Measurements from ENCODE around the gene DNTTIP2.
A peak's percentile ranks its signal among the peaks of the same experiment; 100 is the strongest.
"Not testable (repeated sequence)": the region's sequence is repeated elsewhere in the genome, so short reads cannot be mapped to it uniquely, and the experiment has no call there.

Gene DNTTIP2, protein sequence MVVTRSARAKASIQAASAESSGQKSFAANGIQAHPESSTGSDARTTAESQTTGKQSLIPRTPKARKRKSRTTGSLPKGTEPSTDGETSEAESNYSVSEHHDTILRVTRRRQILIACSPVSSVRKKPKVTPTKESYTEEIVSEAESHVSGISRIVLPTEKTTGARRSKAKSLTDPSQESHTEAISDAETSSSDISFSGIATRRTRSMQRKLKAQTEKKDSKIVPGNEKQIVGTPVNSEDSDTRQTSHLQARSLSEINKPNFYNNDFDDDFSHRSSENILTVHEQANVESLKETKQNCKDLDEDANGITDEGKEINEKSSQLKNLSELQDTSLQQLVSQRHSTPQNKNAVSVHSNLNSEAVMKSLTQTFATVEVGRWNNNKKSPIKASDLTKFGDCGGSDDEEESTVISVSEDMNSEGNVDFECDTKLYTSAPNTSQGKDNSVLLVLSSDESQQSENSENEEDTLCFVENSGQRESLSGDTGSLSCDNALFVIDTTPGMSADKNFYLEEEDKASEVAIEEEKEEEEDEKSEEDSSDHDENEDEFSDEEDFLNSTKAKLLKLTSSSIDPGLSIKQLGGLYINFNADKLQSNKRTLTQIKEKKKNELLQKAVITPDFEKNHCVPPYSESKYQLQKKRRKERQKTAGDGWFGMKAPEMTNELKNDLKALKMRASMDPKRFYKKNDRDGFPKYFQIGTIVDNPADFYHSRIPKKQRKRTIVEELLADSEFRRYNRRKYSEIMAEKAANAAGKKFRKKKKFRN

GRCh38 chr1:93878889-93879586, at the start of gene DNTTIP2:
DNTTIP2 (minus strand) TSS chr1:93879206; CDS start chr1:93879148, 58 bp downstream.
- H3K4me3 ChIP-seq (ENCODE audit: low read depth in 1 of 5, low read length in 5 of 5) = peak within 1 kb of the TSS; percentile 92 to 99 (median 95)
- H3K9me3 ChIP-seq (ENCODE audit: control insufficient read depth in 5 of 5, low read length in 5 of 5) = no peaks in the 10 kb centered on the region
- peak within 1 kb of the TSS; percentile 77 to 100 (median 97) for H3K9ac ChIP-seq (ENCODE audit: low read length in 5 of 5)
- peak within 1 kb of the TSS; percentile 97 for H3K27ac ChIP-seq (ENCODE audit: low read depth, low read length)
- no peaks in the 10 kb centered on the region for H3K27me3 ChIP-seq (ENCODE audit: control insufficient read depth in 5 of 5, insufficient read depth in 4 of 5, low read length in 5 of 5)
- peaks cover 32 to 43% (median 37%) of the 10 kb centered on the region in 5 donors for H3K36me3 ChIP-seq (ENCODE audit: control insufficient read depth in 5 of 5, insufficient read depth in 5 of 5, low read length in 5 of 5)
- H3K4me1 ChIP-seq (ENCODE audit: control insufficient read depth in 5 of 5, insufficient read depth in 5 of 5, low read length in 5 of 5) = peaks cover 0 to 35% (median 26%) of the 10 kb centered on the region in 5 donors

DNA sequence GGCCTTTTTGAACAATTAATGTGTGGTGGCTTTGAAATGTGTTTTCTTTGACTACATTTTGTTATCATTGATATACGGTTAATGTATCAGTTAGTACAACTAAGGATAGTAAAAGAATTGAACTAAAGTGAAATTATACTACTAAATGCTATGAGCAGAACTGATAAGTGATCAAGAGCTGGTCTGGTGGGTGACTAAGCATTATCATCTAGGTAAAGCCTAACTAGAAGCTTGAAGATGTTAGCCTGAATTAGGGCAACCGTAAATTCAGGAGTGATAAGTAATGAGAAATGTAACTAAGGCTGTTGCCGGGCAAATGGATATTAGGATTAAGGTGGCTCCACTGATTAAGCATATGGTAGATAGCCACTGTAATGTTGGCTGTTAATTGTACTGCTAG, 46.2 kb upstream of the DNTTIP2 start:
- Histone ChIP-seq H3K27me3 (ENCODE audit: control insufficient read depth in 5 of 5, insufficient read depth in 4 of 5, low read length in 5 of 5) (no peaks in the 10 kb centered on the region), H3K27ac (ENCODE audit: low read depth, low read length) (no peak overlapping the region), H3K9me3 (ENCODE audit: control insufficient read depth in 5 of 5, low read length in 5 of 5) (no peaks in the 10 kb centered on the region), H3K4me1 (ENCODE audit: control insufficient read depth in 5 of 5, insufficient read depth in 5 of 5, low read length in 5 of 5) (no peaks in the 10 kb centered on the region), H3K4me3 (ENCODE audit: low read depth in 1 of 5, low read length in 5 of 5) (no peak overlapping the region), H3K9ac (ENCODE audit: low read length in 5 of 5) (no peak overlapping the region), H3K36me3 (ENCODE audit: control insufficient read depth in 5 of 5, insufficient read depth in 5 of 5, low read length in 5 of 5) (no peaks in the 10 kb centered on the region)

DNA sequence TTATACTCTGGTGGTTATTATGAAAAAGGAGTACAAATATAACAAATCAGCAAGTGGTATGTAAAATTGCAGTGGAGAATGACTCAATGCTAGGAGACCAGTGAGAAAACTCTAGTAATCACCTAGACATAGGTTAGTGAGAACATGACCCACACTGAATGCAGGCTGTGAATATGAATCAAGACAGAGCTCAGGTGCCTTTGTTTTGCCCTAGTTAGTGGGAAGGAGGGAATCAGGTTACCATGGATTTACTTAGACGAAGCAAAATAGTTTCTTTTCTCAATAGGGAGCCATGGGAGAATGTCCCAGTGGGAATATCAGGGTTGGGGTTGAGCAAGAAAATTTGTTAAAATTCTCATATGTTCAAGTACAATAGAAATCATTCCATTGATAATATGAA, 40.8 kb upstream of the DNTTIP2 start:
- Histone ChIP-seq H3K9me3 (ENCODE audit: control insufficient read depth in 5 of 5, low read length in 5 of 5) (peaks cover 0 to 3% (median 0%) of the 10 kb centered on the region in 5 donors), H3K4me3 (ENCODE audit: low read depth in 1 of 5, low read length in 5 of 5) (no peak overlapping the region), H3K27me3 (ENCODE audit: control insufficient read depth in 5 of 5, insufficient read depth in 4 of 5, low read length in 5 of 5) (no peaks in the 10 kb centered on the region), H3K9ac (ENCODE audit: low read length in 5 of 5) (no peak overlapping the region), H3K27ac (ENCODE audit: low read depth, low read length) (no peak overlapping the region), H3K4me1 (ENCODE audit: control insufficient read depth in 5 of 5, insufficient read depth in 5 of 5, low read length in 5 of 5) (no peaks in the 10 kb centered on the region), H3K36me3 (ENCODE audit: control insufficient read depth in 5 of 5, insufficient read depth in 5 of 5, low read length in 5 of 5) (no peaks in the 10 kb centered on the region)

- H3K9me3 ChIP-seq (ENCODE audit: control insufficient read depth in 5 of 5, low read length in 5 of 5) = peaks cover 0 to 3% (median 0%) of the 10 kb centered on the region in 5 donors
These were observed 38.3 kb upstream of the DNTTIP2 start for GRCh38 chr1:93917302-93917701.

DNA sequence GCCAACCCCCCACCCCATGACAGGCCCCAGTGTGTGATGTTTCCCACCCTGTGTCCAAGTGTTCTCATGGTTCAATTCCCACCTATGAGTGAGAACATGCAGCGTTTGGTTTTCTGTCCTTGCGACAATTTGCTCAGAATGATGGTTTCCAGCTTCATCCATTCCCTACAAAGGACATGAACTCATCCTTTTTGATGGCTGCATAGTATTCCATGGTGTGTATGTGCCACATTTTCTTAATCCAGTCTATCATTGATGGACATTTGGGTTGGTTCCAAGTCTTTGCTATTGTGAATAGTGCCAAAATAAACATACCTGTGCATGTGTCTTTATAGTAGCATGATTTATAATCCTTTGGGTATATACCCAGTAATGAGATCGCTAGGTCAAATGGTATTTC, 31.9 kb upstream of the DNTTIP2 start:
- not testable (repeated sequence) for H3K36me3 ChIP-seq (ENCODE audit: control insufficient read depth in 5 of 5, insufficient read depth in 5 of 5, low read length in 5 of 5); H3K27me3 ChIP-seq (ENCODE audit: control insufficient read depth in 5 of 5, insufficient read depth in 4 of 5, low read length in 5 of 5); H3K4me3 ChIP-seq (ENCODE audit: low read depth in 1 of 5, low read length in 5 of 5); H3K9ac ChIP-seq (ENCODE audit: low read length in 5 of 5); H3K9me3 ChIP-seq (ENCODE audit: control insufficient read depth in 5 of 5, low read length in 5 of 5); H3K27ac ChIP-seq (ENCODE audit: low read depth, low read length)
- peaks cover 2 to 27% (median 17%) of the 10 kb centered on the region in 5 donors for H3K4me1 ChIP-seq (ENCODE audit: control insufficient read depth in 5 of 5, insufficient read depth in 5 of 5, low read length in 5 of 5)

More at GRCh38 chr1:93917302-93917701, 38.3 kb upstream of the DNTTIP2 start:
- Histone ChIP-seq H3K4me1 (ENCODE audit: control insufficient read depth in 5 of 5, insufficient read depth in 5 of 5, low read length in 5 of 5) (no peaks in the 10 kb centered on the region), H3K36me3 (ENCODE audit: control insufficient read depth in 5 of 5, insufficient read depth in 5 of 5, low read length in 5 of 5) (no peaks in the 10 kb centered on the region), H3K4me3 (ENCODE audit: low read depth in 1 of 5, low read length in 5 of 5) (no peak overlapping the region), H3K27me3 (ENCODE audit: control insufficient read depth in 5 of 5, insufficient read depth in 4 of 5, low read length in 5 of 5) (no peaks in the 10 kb centered on the region), H3K27ac (ENCODE audit: low read depth, low read length) (no peak overlapping the region), H3K9ac (ENCODE audit: low read length in 5 of 5) (no peak overlapping the region)

- H3K36me3 ChIP-seq (ENCODE audit: control insufficient read depth in 5 of 5, insufficient read depth in 5 of 5, low read length in 5 of 5) = no peaks in the 10 kb centered on the region
- no peak overlapping the region for H3K4me3 ChIP-seq (ENCODE audit: low read depth in 1 of 5, low read length in 5 of 5)
- H3K27ac ChIP-seq (ENCODE audit: low read depth, low read length) = peak overlapping the region; percentile 87
- no peaks in the 10 kb centered on the region for H3K9me3 ChIP-seq (ENCODE audit: control insufficient read depth in 5 of 5, low read length in 5 of 5)
- H3K9ac ChIP-seq (ENCODE audit: low read length in 5 of 5) = peak overlapping the region in 1 of 5 donors; percentile 69
- H3K4me1 ChIP-seq (ENCODE audit: control insufficient read depth in 5 of 5, insufficient read depth in 5 of 5, low read length in 5 of 5) = peaks cover 2 to 29% (median 19%) of the 10 kb centered on the region in 5 donors
- H3K27me3 ChIP-seq (ENCODE audit: control insufficient read depth in 5 of 5, insufficient read depth in 4 of 5, low read length in 5 of 5) = no peaks in the 10 kb centered on the region
These were observed 31.3 kb upstream of the DNTTIP2 start for GRCh38 chr1:93910305-93910704.

GRCh38 chr1:93909146-93910050, 30.4 kb upstream of the DNTTIP2 start, which contains the start of gene GCLM:
GCLM (minus strand) TSS chr1:93909430; CDS start chr1:93909163, 267 bp downstream.
- Histone ChIP-seq H3K4me3 (ENCODE audit: low read depth in 1 of 5, low read length in 5 of 5) (peak within 1 kb of the TSS; percentile 81 to 95 (median 83)), H3K27me3 (ENCODE audit: control insufficient read depth in 5 of 5, insufficient read depth in 4 of 5, low read length in 5 of 5) (no peaks in the 10 kb centered on the region), H3K36me3 (ENCODE audit: control insufficient read depth in 5 of 5, insufficient read depth in 5 of 5, low read length in 5 of 5) (no peaks in the 10 kb centered on the region), H3K9ac (ENCODE audit: low read length in 5 of 5) (peak within 1 kb of the TSS; percentile 76 to 92 (median 88)), H3K9me3 (ENCODE audit: control insufficient read depth in 5 of 5, low read length in 5 of 5) (no peaks in the 10 kb centered on the region), H3K4me1 (ENCODE audit: control insufficient read depth in 5 of 5, insufficient read depth in 5 of 5, low read length in 5 of 5) (peaks cover 2 to 38% (median 29%) of the 10 kb centered on the region in 5 donors), H3K27ac (ENCODE audit: low read depth, low read length) (peak within 1 kb of the TSS; percentile 87)

DNA sequence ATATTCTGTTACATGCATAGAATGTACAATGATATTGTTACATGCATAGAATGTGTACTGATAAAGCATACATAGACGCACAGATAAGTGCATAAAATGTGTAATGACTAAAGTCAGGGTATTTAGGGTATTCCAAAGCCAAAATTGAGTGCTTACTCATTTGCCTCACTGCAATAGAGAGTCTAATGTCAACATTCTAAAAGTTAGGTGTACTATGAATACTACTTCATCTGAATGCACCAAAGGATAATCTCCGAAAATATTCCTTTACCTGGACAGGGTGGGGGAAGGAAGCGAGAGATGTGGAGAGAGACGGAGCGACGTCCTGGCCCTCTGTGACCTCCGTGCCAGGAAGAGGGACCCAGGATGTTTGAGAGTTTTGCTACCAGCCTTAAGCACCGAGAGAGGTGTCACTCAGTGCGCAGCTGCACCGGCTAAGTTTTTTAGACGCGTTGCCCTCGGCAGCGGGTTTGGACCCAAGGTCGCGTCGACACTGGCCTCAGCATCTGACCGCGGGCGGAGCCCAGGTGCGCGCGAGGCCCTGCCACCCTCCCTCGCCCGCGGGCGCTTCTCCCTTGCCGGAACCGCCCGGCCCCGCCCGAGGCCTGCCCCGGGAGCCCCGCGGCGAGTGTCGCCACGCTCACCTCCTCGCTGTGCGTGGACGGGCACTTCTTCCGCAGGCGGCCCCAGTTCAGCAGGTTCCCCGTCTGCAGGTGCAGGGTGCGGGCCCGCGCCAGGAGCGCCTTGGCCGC, 29.6 kb upstream of the DNTTIP2 start:
- H3K9me3 ChIP-seq (ENCODE audit: control insufficient read depth in 5 of 5, low read length in 5 of 5) = no peaks in the 10 kb centered on the region

More for the DNA sequence above, 29.6 kb upstream of the DNTTIP2 start:
- H3K36me3 ChIP-seq (ENCODE audit: control insufficient read depth in 5 of 5, insufficient read depth in 5 of 5, low read length in 5 of 5) = no peaks in the 10 kb centered on the region
- H3K27ac ChIP-seq (ENCODE audit: low read depth, low read length) = peak overlapping the region; percentile 52
- no peaks in the 10 kb centered on the region for H3K27me3 ChIP-seq (ENCODE audit: control insufficient read depth in 5 of 5, insufficient read depth in 4 of 5, low read length in 5 of 5)
- peak overlapping the region; percentile 30 to 92 (median 88) for H3K9ac ChIP-seq (ENCODE audit: low read length in 5 of 5)
- peaks cover 2 to 45% (median 37%) of the 10 kb centered on the region in 5 donors for H3K4me1 ChIP-seq (ENCODE audit: control insufficient read depth in 5 of 5, insufficient read depth in 5 of 5, low read length in 5 of 5)
- H3K4me3 ChIP-seq (ENCODE audit: low read depth in 1 of 5, low read length in 5 of 5) = peak overlapping the region; percentile 81 to 95 (median 83)

All from subcutaneous abdominal adipose tissue (tissue), 5 donors.